HEK293 (cell line): ENCODE measurements around the gene HTR1B.

Experiments
- CTCF ChIP-seq: fragments of 450-650 bp; formaldehyde crosslinking; IDR thresholded peaks from 2 replicates; pipeline ENCODE4 v1.5.1; 2016; ENCODE audit warnings: missing biosample characterization, missing genetic modification characterization
- HOXD13 ChIP-seq: sonication (generic); formaldehyde crosslinking; IDR thresholded peaks from 2 replicates; pipeline ENCODE4 v1.8.0; 2022; ENCODE audit warnings: missing genetic modification reagents, borderline replicate concordance
- KLF1 ChIP-seq: fragments of 450-650 bp; formaldehyde crosslinking; IDR thresholded peaks from 2 replicates; pipeline ENCODE4 v1.5.1; 2016; ENCODE audit warnings: missing biosample characterization, missing genetic modification characterization
- ZBTB10 ChIP-seq: fragments of 450-650 bp; formaldehyde crosslinking; IDR thresholded peaks from 2 replicates; pipeline ENCODE4 v1.5.1; 2016; ENCODE audit warnings: missing biosample characterization, missing genetic modification characterization
- ZBTB49 ChIP-seq: fragments of 450-650 bp; formaldehyde crosslinking; IDR thresholded peaks from 2 replicates; pipeline ENCODE4 v1.5.1; 2016; ENCODE audit warnings: missing biosample characterization, missing genetic modification characterization, low read depth
- ZNF184 ChIP-seq: fragments of 450-650 bp; IDR thresholded peaks from 2 replicates; pipeline ENCODE4 v1.5.1; 2018; ENCODE audit warnings: missing biosample characterization, mild to moderate bottlenecking, missing genetic modification characterization
- ZNF202 ChIP-seq: fragments of 450-650 bp; formaldehyde crosslinking; IDR thresholded peaks from 2 replicates; pipeline ENCODE4 v1.5.1; 2016; ENCODE audit warnings: missing biosample characterization, missing genetic modification characterization, borderline replicate concordance
- ZNF24 ChIP-seq: fragments of 450-650 bp; formaldehyde crosslinking; IDR thresholded peaks from 2 replicates; pipeline ENCODE4 v1.5.1; 2016; ENCODE audit warnings: missing biosample characterization, missing genetic modification characterization
- ZNF274 ChIP-seq, 2 experiments: fragments of 200-500 bp in 1 of 2; fragments of 450-650 bp in 1 of 2; sonication (Bioruptor generic) in 1 of 2; formaldehyde crosslinking in 1 of 2; IDR thresholded peaks; 2 replicates each; pipeline versions ENCODE4 v1.5.1 to v1.6.1; 2014 to 2016; ENCODE audit warnings: borderline replicate concordance in 1 of 2, inconsistent platforms in 1 of 2, low read length in 1 of 2, missing biosample characterization in 1 of 2, missing genetic modification characterization in 1 of 2
- ZNF704 ChIP-seq: fragments of 450-650 bp; formaldehyde crosslinking; IDR thresholded peaks from 2 replicates; pipeline ENCODE4 v1.5.1; 2016; ENCODE audit warnings: missing biosample characterization, missing genetic modification characterization
- ZNF785 ChIP-seq: fragments of 450-650 bp; formaldehyde crosslinking; IDR thresholded peaks from 2 replicates; pipeline ENCODE4 v1.5.1; 2016; ENCODE audit warnings: missing biosample characterization, missing genetic modification characterization
- ZSCAN30 ChIP-seq: fragments of 450-650 bp; IDR thresholded peaks from 2 replicates; pipeline ENCODE4 v1.5.1; 2018; ENCODE audit warnings: missing biosample characterization, mild to moderate bottlenecking, missing genetic modification characterization, moderate library complexity

GRCh38 chr6:77451466-77451865, 11.8 kb downstream of the HTR1B start:
- TF ChIP-seq ZNF274 (IDR thresholded peaks at IDR 0.05; ENCODE audit: low read length) = no peak
- TF ChIP-seq ZNF274 (tag by site-specific recombination; IDR thresholded peaks at IDR 0.05; ENCODE audit: borderline replicate concordance) = no peak
- TF ChIP-seq ZNF704 (tag by site-specific recombination) = no peak
- TF ChIP-seq ZNF24 (tag by site-specific recombination) = no peak
- TF ChIP-seq CTCF (tag by site-specific recombination) = no peak
- no peak for TF ChIP-seq HOXD13 (CRISPR knock-in tag)
- TF ChIP-seq ZNF785 (tag by site-specific recombination) = no peak
- TF ChIP-seq ZBTB10 = no peak
- TF ChIP-seq ZSCAN30 (tag by site-specific recombination) = no peak
- no peak for TF ChIP-seq ZBTB49 (tag by site-specific recombination)
- TF ChIP-seq ZNF202 (tag by site-specific recombination) = no peak
- no peak for TF ChIP-seq ZNF184 (tag by site-specific recombination)
- no peak for TF ChIP-seq KLF1
